Testis (tissue), 3 donors: ENCODE data around the gene EXOC8. TPM values are rescaled to one million over a fixed set of nuclear protein-coding genes. Genes with fewer than 3 reads are reported as not detected.

Experiments used
- DNase-seq: peaks from one replicate; pipeline ENCODE4 v3.0.0-alpha.2; 2019
- H3K27ac ChIP-seq, 2 donors: fragments of 200-600 bp; sonication (generic); one replicate each; pipeline ENCODE4 v1.5.1; 2019
- H3K27me3 ChIP-seq: fragments of 200-600 bp; sonication (generic); one replicate; pipeline ENCODE4 v1.5.1; 2019
- H3K36me3 ChIP-seq: fragments of 200-600 bp; sonication (generic); one replicate; pipeline ENCODE4 v1.5.1; 2017; ENCODE audit warnings: low read depth; ENCODE audit errors: missing control alignments
- H3K4me1 ChIP-seq: fragments of 200-600 bp; sonication (generic); one replicate; pipeline ENCODE4 v1.5.1; 2019
- H3K4me3 ChIP-seq, 2 donors: fragments of 200-600 bp; sonication (generic); one replicate each; pipeline ENCODE4 v1.5.1; 2017 to 2019
- H3K9me3 ChIP-seq: fragments of 200-600 bp; sonication (generic); one replicate; pipeline ENCODE4 v1.5.1; 2017
- CTCF ChIP-seq, 3 experiments: fragments of 450-650 bp in 2 of 3; fragments of 200-600 bp in 1 of 3; sonication (generic) in 1 of 3; IDR thresholded peaks; one replicate each; pipeline ENCODE4 v1.5.1; 2016 to 2019; ENCODE audit warnings: antibody characterized with exemption in 3 of 3, mild to moderate bottlenecking in 2 of 3, moderate library complexity in 1 of 3
- POLR2A ChIP-seq: fragments of 450-650 bp; IDR thresholded peaks from one replicate; pipeline ENCODE4 v1.6.1; 2017; ENCODE audit warnings: antibody characterized with exemption, mild to moderate bottlenecking, moderate library complexity
- WGBS, 2 donors: methylation state at CpG; one replicate each; pipeline ENCODE4 v1.1.5; 2018; 5-methylcytosine and 5-hydroxymethylcytosine counted together
- intact Hi-C: fragments of 100-400 bp; cut with DNase I; formaldehyde crosslinking; loops from one replicate; pipeline ENCODE4 v1.15.1; 2023; ENCODE audit warnings: low total_unique reads
- polyA plus RNA-seq: library from polyadenylated mRNA; stranded (reverse); fragments of 350-450 nt; fragmentation: Illumina TruSeq; extraction: RNeasy Lipid Tissue Mini Kit (QIAGEN cat#74804); gene quantifications from one replicate; pipeline ENCODE4 v1.2.3, GENCODE V29; 2014; ENCODE audit warnings: low read depth, low replicate concordance; ENCODE audit not compliant: insufficient read depth
- total RNA-seq, 2 donors: library from RNA; depleted of rRNA; stranded (reverse); fragments of >200 nt; gene quantifications; one replicate each; pipeline ENCODE4 v1.2.3, GENCODE V29; 2016

Gene EXOC8
- total and polyA plus RNA-seq, 3 donors from 2014 or later, result 9.3 to 14.7 (median 13.9) TPM

- TF ChIP-seq CTCF (IDR thresholded peaks at IDR 0.05) (no peak), POLR2A (no peak)
- no peak for DNase-seq
- Histone ChIP-seq H3K4me3 (no peak overlapping the region), H3K27ac (no peak overlapping the region), H3K4me1 (no peaks in the 10 kb centered on the region), H3K9me3 (no peaks in the 10 kb centered on the region), H3K27me3 (no peaks in the 10 kb centered on the region), H3K36me3 (no peaks in the 10 kb centered on the region)
- 82 to 87% methylated on average over 8 of the region's 8 CpGs for WGBS, 2 donors
- intact Hi-C loops, result no loop called here
These were observed 25.8 kb downstream of the EXOC8 start for GRCh38 chr1:231311720-231312431.

DNA sequence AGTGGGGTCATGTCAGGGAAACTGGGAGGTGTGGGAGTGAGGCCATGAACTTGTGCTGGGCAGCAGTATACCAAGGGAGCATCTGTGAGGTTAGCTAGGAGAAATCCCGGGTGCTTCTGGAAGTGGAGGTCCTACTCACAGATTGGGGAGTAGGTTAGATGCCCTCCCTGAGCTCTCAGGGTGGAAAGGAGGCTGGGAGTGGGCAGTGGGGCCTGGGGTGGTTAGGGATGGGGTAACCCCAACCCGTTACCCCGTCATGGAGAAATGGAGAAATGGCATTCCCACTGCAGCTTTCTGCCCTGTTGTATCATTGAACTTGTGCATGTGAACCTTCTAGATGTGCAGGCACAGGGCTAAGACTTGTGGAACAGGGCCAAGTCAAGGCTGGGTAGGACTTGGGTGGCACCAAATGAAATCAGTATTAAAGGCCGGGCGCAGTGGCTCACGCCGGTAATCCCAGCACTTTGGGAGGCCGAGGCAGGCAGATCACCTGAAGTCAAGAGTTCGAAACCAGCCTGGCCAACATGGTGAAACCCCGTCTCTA lies 27.2 kb downstream of the EXOC8 start:
- intact Hi-C loops, result no loop called here
- H3K27ac ChIP-seq, result no peak overlapping the region

DNA sequence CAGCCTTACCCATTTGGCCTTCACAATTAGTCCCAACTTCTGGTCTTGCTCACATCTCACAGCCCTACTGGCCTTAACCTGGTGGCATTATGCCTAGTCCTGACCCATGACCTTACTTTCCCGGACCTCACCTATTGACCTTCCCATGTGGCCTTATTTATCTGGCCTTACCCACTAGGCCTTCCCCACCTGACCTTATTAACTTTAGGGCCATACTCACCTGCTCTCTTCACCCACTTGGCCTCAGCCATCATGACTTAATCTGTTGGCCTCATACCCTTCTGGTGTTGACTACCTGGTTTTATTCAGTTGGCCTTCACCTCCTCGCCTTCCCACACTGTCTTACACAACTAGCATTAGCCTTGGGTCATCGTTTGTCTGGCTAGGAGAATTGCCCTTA lies 35.7 kb downstream of the EXOC8 start:
- 93 to 95% methylated on average over 3 of the region's 3 CpGs for WGBS, 2 donors
- Histone ChIP-seq H3K27me3 (no peaks in the 10 kb centered on the region), H3K4me1 (no peaks in the 10 kb centered on the region), H3K4me3 (no peak overlapping the region), H3K9me3 (no peaks in the 10 kb centered on the region), H3K36me3 (no peaks in the 10 kb centered on the region), H3K27ac (no peak overlapping the region)
- intact Hi-C loops, result no loop called here
- no peak for DNase-seq
- TF ChIP-seq CTCF (IDR thresholded peaks at IDR 0.05) (no peak), POLR2A (no peak)

More for the DNA sequence above, 27.2 kb downstream of the EXOC8 start:
- WGBS, 2 donors, result 92 to 96% methylated on average over 10 of the region's 10 CpGs
- Histone ChIP-seq H3K9me3 (no peaks in the 10 kb centered on the region), H3K4me3 (no peak overlapping the region), H3K4me1 (no peaks in the 10 kb centered on the region), H3K27me3 (no peaks in the 10 kb centered on the region), H3K36me3 (no peaks in the 10 kb centered on the region)
- TF ChIP-seq POLR2A, result no peak
- DNase-seq, result no peak

- no peaks in the 10 kb centered on the region for H3K27me3 ChIP-seq
- no peaks in the 10 kb centered on the region for H3K9me3 ChIP-seq
- no peaks in the 10 kb centered on the region for H3K36me3 ChIP-seq
- DNase-seq, result no peak
- TF ChIP-seq CTCF (IDR thresholded peaks at IDR 0.05) (no peak), POLR2A (no peak)
- no peaks in the 10 kb centered on the region for H3K4me1 ChIP-seq
- intact Hi-C loops, result no loop called here
- no peak overlapping the region for H3K27ac ChIP-seq
- WGBS, 2 donors, result 92 to 95% methylated on average over 4 of the region's 4 CpGs
- H3K4me3 ChIP-seq, result no peak overlapping the region
These were observed 41.7 kb downstream of the EXOC8 start for GRCh38 chr1:231295938-231296337.

DNA sequence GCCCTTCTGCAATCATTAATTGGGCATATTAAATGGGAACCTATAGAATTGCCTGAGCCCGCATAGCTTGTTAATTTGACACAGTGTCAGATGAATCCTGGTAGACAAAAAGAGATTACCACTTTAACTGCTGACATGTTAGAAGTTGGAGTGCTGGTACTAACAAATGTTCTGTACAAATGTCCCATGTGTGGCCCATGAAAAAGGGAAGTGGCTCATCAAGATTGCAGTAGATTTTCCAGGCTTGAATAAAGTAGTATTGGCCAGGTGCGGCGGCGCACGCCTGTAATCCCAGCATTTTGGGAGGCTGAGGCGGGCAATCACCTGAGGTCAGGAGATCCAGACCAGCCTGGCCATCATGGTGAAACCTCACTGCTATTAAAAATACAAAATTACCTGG lies 51.0 kb downstream of the EXOC8 start:
- TF ChIP-seq POLR2A (no peak), CTCF (IDR thresholded peaks at IDR 0.05) (no peak)
- H3K9me3 ChIP-seq, result no peaks in the 10 kb centered on the region
- WGBS, 2 donors, result 94 to 95% methylated on average over 6 of the region's 6 CpGs

More for the DNA sequence above, 51.0 kb downstream of the EXOC8 start:
- Histone ChIP-seq H3K36me3 (no peaks in the 10 kb centered on the region), H3K4me1 (no peaks in the 10 kb centered on the region), H3K4me3 (no peak overlapping the region), H3K27me3 (no peaks in the 10 kb centered on the region), H3K27ac (no peak overlapping the region)
- intact Hi-C loops, result no loop called here
- DNase-seq, result no peak
